ENCODE results near the gene IL17RE. TPM values are rescaled to one million over a fixed set of nuclear protein-coding genes. Genes with fewer than 3 reads are reported as not detected.
"Not testable (repeated sequence)": the region's sequence is repeated elsewhere in the genome, so short reads cannot be mapped to it uniquely, and the experiment has no call there.

The IL17RE gene
- total RNA-seq, 2 donors from 2014 or later = 1.8 to 2.2 TPM

DNA sequence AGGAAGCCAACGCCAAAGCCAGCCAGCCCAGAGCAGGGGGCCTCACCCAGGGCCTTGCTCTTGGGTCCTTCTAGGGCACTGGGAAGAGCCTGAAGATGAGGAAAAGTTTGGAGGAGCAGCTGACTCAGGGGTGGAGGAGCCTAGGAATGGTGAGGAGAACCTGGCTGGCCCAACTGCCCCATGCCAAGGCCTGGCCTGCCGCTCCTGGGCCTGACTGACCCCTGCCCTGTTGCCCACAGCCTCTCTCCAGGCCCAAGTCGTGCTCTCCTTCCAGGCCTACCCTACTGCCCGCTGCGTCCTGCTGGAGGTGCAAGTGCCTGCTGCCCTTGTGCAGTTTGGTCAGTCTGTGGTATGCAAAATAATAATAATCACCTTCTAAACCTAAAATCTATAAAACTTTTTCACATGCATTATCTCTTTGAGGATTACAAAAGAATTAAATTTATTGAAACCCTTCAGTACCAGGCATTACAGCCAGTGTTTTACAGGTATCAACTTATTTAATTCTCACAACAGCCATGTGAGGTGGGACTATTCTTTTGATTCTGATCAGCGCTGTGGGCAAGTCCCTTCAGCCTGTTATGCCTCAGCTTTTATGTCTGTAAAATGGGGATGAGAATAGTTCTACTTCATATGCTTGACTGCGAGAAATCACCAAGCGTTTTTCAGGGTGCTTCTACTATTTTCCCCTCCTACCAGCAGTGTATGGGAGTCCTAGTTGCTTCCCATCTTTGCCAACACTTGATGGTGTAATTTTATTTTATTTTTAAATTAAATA, 15.8 kb downstream of the IL17RE start:
- no peak for ATAC-seq
- no peak for DNase-seq
- intact Hi-C loops (cut with DNase I) = no loop called here

DNA sequence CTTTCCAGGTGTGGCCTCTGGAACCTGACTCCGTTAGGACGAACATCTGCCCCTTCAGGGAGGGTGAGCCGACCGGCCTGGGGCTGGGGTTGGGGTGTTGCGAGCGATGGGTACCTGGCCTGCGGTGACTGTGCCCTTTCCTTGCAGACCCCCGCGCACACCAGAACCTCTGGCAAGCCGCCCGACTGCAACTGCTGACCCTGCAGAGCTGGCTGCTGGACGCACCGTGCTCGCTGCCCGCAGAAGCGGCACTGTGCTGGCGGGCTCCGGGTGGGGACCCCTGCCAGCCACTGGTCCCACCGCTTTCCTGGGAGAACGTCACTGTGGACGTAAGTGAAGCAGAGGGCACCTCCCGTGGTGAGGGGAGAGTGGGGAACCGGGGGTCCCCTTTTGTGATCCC, 25.5 kb downstream of the IL17RE start:
- ATAC-seq (no peak), DNase-seq (no peak)

DNA sequence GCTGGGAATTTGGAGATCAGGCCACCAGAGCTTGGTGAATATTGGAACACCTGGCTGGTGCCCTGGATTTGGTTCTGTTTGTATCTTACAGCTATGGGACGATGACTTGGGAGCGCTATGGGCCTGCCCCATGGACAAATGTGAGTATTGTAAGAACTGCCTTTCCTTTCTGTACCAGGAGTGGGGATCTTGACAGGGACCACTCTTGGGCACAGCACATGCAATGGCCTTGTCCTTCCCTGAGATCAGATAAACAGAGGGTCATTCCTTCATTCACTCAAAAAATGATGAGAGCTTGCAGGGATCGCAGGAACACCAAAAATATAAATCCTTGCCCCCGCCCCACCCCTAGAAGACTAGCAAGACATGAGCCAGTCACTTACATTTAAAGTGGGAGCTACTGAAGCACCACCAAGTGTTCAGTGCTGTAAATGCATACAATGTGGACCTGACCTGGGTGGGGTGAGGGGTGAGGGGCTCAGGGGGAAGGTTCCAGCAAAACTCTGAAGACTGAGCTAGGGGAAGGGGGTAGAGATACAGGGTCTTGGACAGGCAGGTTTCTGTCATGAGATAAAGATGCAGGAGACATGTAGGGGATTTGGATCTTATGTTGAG, 28.3 kb downstream of the IL17RE start:
- DNase-seq = no peak
- intact Hi-C loops (cut with DNase I) = no loop called here
- no peak for ATAC-seq

More for the DNA sequence above, 25.5 kb downstream of the IL17RE start:
- intact Hi-C loops (cut with DNase I) = no loop called here

DNA sequence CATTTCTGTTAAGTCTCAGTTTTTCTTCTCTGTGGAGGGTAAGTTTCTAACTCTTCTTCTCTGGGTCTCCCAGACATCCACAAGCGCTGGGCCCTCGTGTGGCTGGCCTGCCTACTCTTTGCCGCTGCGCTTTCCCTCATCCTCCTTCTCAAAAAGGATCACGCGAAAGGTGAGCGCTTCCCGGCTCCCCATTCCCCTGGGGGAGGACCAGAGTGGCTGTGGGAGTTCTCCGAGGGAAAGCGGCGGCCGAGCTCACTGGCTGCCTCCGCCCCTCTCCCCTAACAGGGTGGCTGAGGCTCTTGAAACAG, 29.8 kb downstream of the IL17RE start:
- intact Hi-C loops (cut with DNase I) = no loop called here
- no peak for DNase-seq
- ATAC-seq = no peak

DNA sequence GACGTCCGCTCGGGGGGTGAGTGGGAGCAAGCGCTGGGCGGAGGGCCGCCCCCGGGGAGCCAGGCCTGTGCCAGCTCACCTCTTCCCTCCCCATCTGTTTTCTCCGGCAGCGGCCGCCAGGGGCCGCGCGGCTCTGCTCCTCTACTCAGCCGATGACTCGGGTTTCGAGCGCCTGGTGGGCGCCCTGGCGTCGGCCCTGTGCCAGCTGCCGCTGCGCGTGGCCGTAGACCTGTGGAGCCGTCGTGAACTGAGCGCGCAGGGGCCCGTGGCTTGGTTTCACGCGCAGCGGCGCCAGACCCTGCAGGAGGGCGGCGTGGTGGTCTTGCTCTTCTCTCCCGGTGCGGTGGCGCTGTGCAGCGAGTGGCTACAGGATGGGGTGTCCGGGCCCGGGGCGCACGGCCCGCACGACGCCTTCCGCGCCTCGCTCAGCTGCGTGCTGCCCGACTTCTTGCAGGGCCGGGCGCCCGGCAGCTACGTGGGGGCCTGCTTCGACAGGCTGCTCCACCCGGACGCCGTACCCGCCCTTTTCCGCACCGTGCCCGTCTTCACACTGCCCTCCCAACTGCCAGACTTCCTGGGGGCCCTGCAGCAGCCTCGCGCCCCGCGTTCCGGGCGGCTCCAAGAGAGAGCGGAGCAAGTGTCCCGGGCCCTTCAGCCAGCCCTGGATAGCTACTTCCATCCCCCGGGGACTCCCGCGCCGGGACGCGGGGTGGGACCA, 30.4 kb downstream of the IL17RE start:
- intact Hi-C loops (cut with DNase I) = no loop called here
- ATAC-seq = peak; percentile 80 to 89
- peak; percentile 90 for DNase-seq

DNA sequence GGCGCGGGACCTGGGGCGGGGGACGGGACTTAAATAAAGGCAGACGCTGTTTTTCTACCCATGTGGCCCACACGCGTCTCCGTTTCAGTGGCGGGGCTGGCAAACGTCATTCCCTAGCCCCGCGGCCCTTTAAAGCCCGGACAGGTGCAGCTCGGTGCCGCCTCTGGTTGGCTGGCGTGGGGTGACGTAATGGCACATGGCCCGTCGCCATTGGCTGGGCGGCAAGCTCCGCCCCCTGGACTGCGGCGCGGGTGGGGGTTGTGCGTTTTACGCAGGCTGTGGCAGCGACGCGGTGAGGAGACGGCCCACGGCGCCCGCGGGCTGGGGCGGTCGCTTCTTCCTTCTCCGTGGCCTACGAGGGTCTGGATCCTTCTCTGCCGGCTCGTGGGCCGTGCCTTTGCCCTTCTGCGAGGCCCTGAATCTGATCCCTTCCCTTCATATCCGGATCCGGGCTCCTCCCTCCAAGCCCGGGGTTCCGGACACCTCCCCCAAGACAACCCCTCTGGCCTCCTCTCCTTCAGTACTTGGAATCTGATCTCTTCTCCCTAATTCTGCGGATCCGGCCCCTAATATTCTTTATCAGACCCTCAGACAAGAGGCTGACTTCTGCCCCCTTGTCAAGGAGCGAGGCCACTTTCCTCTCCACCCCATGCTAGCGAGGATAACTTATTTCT, 31.1 kb downstream of the IL17RE start, which contains the start of gene CRELD1:
CRELD1 (plus strand) TSS at position 274 of the 674 bp plus-strand sequence. CDS start 605 bp downstream, outside the sequence.
- DNase-seq (peak; percentile 94), ATAC-seq (peak; percentile 95 to 97)
- intact Hi-C loops (cut with DNase I) = no loop called here

DNA sequence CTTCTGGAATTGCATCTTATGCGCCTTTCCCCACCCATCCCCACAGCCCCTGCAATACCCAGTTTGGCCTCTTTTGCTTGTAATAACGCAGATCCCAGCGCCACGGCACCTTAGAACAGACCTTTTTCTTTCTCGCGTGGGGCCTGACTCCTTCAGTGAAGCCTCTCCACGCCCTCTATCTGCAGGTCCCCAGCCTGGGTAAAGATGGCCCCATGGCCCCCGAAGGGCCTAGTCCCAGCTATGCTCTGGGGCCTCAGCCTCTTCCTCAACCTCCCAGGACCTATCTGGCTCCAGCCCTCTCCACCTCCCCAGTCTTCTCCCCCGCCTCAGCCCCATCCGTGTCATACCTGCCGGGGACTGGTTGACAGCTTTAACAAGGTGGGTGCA, 31.6 kb downstream of the IL17RE start:
- intact Hi-C loops (cut with DNase I) = no loop called here
- no peak for ATAC-seq
- no peak for DNase-seq

DNA sequence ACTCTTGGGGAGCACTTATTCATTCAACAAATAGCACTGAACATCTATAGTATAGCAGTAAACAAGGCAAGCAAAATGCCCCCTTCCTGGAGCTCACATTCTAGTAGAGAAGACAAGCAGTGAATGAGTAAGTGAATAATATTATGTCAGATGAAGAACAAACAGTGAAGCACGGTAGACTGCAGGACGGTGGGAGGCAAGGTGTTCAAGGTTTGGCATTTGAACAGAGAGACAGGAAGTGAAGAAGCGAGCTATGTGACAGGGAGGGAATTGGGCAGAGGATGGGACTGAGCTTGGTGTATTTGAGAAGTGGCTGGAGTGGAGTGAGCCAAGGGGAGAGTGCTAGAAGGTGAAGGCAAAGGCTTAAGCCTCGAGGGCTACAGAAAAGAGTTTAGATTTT, 32.3 kb downstream of the IL17RE start:
- DNase-seq = no peak
- intact Hi-C loops (cut with DNase I) = no loop called here
- ATAC-seq = no peak

DNA sequence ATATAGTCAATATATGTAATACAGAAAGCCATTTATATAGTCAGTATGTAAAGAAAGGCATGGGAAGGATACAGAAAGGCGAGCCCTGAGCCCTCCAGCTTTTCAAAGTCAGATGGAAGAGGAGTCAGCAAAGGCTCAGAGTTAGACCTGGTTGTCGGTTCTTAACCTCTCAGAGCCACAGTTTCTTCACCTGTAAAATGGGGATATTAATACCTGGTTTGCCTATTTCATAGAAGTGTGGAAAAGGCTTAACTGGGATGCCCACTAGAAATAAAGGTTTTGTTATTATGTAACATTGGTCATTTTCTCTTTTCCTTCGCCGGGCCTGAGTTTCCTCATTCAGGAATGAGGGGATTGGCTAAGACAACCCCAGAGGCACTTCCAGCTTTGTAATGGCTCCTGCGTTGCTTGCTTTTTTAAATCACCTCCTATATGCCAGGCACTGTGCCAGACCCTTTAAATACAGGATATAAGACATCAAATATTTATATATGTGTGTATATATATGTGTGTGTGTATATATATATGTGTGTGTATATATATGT, 33.4 kb downstream of the IL17RE start:
- intact Hi-C loops (cut with DNase I) = no loop called here
- ATAC-seq (no peak), DNase-seq (no peak)

DNA sequence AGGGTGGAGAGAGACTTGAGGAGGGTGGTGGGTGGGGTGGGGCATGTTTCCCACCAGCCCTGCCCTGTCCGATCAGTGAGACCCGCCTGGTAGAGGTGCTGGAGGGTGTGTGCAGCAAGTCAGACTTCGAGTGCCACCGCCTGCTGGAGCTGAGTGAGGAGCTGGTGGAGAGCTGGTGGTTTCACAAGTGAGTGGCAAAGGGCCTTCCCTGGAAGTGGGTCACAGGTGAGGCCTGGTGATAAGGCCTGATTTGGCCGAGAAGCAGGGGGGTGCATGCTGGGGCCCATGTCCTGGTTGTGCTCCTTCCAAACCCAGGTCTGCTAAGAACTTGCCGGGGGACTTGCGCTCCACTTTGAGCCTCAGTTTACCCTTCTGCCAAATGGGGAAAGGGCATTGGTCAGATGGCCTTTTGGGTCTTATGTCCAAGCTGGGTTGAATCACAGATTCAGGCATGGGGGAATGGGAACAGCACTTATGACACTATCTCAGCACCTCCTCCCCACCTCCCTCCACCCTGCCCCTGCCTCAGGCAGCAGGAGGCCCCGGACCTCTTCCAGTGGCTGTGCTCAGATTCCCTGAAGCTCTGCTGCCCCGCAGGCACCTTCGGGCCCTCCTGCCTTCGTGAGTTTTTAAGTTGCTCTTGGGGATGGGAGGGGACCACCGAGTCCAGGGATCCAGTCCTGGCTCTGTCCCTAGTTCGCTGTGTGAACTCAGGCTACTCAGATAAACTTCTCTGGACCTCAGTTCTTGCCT, 35.0 kb downstream of the IL17RE start:
- DNase-seq = no peak
- no peak for ATAC-seq
- intact Hi-C loops (cut with DNase I) = no loop called here

DNA sequence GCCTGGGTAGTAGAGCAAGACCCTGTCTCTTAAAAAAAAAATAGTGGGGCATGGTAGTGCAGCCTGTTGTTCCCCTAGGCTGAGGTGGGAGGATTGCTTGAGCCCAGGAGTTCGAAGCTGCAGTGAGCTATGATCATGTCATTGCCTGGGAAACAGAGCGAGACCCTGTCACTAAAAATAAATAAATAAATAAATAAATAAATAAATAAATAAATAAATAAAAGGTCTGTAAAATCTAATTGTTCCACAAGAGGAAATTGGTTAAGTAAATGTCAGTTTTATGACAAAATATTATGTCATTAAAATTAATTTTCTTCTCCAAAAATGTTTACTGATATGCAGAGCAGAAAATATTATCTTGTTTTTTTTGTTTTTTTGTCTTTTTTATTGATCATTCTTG, 36.3 kb downstream of the IL17RE start:
- DNase-seq (no peak), ATAC-seq (no peak)
- intact Hi-C loops (cut with DNase I) = no loop called here

DNA sequence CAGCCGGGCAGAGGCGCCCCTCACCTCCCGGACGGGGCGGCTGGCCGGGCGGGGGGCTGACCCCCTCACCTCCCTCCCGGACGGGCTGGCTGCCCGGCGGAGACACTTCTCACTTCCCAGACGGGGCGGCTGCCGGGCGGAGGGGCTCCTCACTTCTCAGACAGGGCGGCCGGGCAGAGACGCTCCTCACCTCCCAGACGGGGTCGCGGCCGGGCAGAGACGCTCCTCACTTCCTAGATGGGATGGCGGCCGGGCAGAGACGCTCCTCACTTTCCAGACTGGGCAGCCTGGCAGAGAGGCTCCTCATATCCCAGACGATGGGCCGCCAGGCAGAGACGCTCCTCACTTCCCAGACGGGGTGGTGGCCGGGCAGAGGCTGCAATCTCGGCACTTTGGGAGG, 37.3 kb downstream of the IL17RE start:
- intact Hi-C loops (cut with DNase I); DNase-seq; ATAC-seq: not testable (repeated sequence)

DNA sequence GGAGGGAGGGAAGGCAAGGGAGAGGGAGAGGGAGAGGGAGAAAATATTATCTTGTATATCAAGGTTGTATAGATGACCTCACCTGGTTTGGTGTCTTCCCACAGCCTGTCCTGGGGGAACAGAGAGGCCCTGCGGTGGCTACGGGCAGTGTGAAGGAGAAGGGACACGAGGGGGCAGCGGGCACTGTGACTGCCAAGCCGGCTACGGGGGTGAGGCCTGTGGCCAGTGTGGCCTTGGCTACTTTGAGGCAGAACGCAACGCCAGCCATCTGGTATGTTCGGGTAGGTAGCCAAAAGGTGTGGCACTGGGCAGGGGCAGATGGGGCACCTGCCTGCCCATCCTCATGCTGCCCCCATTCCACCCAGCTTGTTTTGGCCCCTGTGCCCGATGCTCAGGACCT, 38.1 kb downstream of the IL17RE start:
- ATAC-seq (no peak), DNase-seq (no peak)
- intact Hi-C loops (cut with DNase I) = no loop called here

DNA sequence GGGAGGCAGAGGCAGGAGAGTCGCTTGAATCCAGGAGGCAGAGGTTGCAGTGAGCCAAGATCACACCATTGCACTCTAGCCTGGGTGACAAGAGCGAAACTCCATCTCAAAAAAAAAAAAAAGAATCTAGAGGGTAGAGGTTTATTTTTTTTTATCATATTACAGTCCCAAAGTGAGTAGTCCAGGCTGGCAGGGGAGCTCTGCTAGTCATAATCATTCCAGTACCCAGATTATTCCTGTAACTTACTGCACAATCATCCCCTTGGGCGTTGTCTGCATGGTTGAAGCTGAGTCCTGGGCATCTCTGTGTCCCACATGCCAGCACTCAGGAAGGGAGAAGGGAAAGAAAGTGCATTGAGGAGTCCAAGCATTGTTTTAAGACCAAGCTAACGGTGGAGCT, 39.5 kb downstream of the IL17RE start:
- ATAC-seq (no peak), DNase-seq (no peak)
- intact Hi-C loops (cut with DNase I) = no loop called here

DNA sequence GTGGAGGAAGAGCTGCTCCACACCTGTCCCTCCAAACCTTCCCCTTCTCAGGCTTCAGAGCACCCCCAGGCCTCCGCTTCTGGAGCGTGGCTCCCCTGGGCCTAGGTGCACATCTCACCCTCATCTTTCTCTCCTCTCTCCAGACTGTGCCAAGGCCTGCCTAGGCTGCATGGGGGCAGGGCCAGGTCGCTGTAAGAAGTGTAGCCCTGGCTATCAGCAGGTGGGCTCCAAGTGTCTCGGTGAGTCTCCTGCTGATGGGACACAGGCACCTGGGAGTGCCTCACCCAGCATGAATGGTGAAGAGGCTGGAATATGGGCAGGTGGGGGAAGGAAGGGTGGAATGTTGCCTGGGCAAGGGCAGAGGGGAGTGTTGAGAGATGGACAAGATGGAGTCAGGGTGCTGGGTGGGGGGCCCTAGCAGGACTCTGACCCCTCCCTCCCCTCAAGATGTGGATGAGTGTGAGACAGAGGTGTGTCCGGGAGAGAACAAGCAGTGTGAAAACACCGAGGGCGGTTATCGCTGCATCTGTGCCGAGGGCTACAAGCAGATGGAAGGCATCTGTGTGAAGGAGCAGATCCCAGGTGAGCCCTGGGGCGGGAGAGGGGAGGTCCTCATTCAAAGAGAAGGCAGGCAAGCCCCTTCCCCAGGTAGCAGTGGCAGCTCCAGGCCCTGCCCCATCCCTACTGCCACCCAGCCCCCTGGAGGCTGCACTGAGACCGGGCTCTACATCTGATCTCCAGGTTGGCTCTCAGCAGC, 40.5 kb downstream of the IL17RE start:
- intact Hi-C loops (cut with DNase I) = no loop called here
- ATAC-seq (no peak), DNase-seq (no peak)

DNA sequence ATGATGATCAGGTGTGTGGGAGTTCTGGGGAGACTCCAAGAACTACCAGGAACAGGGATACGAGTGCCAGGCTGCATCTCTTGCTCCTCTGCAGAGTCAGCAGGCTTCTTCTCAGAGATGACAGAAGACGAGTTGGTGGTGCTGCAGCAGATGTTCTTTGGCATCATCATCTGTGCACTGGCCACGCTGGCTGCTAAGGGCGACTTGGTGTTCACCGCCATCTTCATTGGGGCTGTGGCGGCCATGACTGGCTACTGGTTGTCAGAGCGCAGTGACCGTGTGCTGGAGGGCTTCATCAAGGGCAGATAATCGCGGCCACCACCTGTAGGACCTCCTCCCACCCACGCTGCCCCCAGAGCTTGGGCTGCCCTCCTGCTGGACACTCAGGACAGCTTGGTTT, 41.6 kb downstream of the IL17RE start:
- ATAC-seq (no peak), DNase-seq (no peak)
- intact Hi-C loops (cut with DNase I) = no loop called here

DNA sequence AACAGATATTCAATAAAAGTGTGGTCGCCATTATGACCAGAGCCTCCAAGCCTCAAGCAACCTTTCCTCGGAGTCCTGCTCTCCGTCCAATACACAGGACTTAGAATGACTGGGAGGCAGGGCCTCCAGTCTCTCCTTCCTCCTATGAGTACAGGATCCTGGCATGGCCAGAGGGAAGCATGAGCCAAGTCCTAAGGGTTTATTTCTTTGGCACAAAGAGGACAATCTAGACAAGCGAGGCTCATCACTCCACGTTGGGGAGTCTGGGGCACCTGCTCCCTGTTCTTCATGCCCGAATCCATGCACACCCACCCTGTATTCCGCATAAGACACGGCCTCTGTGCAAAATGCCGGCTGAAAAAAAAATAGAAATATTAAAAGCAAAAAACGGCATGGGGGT, 42.7 kb downstream of the IL17RE start:
- ATAC-seq = no peak
- intact Hi-C loops (cut with DNase I) = no loop called here
- DNase-seq = no peak

Measured in left cardiac atrium (tissue), 4 donors.